Fibroblast of mammary gland (primary cell): Measurements from ENCODE around the gene STXBP4.

Experiments
- DNase-seq: peaks from one replicate; pipeline ENCODE4 v3.0.0-alpha.2; 2010; ENCODE audit warnings: low read depth
- H3K4me3 ChIP-seq: 2 replicates; pipeline ENCODE4 v1.5.1; 2011; ENCODE audit warnings: low read depth, mild to moderate bottlenecking, low read length, moderate library complexity; ENCODE audit not compliant: control insufficient read depth
- TF ChIP-seq, protein P1 (sequence below): conservative IDR thresholded peaks from 2 replicates; pipeline ENCODE4 v1.5.1; 2011; ENCODE audit warnings: low read depth, low read length, inconsistent platforms; ENCODE audit not compliant: control insufficient read depth, insufficient read depth

The STXBP4 gene

DNA sequence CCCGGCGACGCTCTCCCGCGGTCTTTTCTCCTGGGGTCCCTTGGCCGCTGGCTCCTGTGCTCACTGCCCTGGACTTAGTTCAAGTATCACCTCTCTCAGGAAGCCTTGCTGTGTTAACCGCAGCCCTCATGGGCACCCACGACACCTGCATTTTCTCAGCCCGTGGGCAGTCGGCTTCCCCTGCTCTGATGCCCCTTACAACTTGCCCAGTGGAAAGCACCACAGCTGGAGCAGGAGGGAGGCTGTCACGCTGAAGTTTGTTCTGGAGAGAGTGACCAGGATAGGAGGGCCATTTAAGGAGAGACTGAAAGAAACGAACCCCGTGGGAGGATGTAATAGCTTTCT lies 395 bp downstream of the STXBP4 start:
- TF ChIP-seq, protein P1, sequence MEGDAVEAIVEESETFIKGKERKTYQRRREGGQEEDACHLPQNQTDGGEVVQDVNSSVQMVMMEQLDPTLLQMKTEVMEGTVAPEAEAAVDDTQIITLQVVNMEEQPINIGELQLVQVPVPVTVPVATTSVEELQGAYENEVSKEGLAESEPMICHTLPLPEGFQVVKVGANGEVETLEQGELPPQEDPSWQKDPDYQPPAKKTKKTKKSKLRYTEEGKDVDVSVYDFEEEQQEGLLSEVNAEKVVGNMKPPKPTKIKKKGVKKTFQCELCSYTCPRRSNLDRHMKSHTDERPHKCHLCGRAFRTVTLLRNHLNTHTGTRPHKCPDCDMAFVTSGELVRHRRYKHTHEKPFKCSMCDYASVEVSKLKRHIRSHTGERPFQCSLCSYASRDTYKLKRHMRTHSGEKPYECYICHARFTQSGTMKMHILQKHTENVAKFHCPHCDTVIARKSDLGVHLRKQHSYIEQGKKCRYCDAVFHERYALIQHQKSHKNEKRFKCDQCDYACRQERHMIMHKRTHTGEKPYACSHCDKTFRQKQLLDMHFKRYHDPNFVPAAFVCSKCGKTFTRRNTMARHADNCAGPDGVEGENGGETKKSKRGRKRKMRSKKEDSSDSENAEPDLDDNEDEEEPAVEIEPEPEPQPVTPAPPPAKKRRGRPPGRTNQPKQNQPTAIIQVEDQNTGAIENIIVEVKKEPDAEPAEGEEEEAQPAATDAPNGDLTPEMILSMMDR = no peak
- DNase-seq = peak; percentile 26
- H3K4me3 ChIP-seq = peak overlapping the region; percentile 85

DNA sequence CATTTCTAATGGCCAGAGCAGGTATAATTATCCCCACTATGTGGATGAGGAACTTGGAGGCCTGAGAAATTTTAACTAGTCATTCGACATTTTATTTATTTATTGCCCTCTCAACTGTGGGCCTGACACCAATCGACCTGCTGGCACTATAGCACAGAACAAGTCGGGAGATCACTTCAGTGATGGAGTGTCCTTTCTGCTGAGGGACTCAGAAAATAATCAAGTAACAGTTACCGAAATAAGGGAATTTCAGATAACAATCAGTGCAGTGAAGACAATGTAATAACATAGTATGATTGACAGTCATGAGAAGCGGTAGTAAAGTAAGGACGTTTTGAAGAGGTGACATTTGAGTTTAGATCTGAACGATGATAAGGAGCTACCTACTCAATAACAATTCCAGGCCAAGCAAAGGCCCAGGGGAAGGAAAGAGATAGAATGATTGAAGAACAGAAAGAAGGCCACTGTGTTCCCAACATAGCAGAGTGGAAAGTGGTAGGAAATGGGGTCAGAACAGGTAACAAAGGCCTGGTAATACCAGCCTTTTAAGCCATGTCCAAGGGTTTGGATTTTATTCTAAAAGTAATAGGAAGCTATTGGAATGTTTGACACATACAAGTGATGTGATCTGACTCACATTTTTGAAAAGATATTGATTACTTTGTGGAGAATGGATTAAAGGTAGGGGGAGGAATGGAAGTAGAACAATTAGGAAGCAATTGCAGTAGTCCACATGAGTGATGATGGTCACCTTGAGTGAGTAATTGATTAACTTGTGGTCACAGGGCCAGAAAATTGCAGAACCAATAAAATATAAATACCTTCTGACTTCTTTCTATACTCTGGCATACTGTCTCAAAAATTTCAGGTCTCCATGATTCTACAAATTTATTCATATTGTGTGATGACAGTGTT lies 1.4 kb downstream of the STXBP4 start:
- peak overlapping the region; percentile 85 for H3K4me3 ChIP-seq
- TF ChIP-seq, protein P1 = no peak
- DNase-seq = no peak

DNA sequence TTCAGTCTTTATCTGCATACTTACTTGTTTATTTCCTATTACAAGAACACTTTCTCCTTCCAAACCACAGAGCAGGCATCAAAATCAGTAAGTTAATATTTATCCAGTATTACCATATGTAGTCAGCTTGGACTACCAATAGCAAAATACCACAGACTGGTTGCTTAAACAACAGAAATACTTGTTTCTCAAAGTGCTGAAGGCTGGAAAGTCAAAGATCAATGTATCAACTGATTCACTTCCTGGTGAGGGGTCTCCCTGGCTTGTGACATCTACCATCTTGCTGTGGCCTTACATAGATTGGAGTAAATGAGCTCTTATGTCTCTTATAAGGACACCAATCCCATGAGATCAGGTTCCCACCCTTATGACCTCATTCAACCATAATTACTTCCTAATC lies 2.6 kb downstream of the STXBP4 start:
- TF ChIP-seq, protein P1 = no peak
- DNase-seq = no peak
- no peak overlapping the region for H3K4me3 ChIP-seq

DNA sequence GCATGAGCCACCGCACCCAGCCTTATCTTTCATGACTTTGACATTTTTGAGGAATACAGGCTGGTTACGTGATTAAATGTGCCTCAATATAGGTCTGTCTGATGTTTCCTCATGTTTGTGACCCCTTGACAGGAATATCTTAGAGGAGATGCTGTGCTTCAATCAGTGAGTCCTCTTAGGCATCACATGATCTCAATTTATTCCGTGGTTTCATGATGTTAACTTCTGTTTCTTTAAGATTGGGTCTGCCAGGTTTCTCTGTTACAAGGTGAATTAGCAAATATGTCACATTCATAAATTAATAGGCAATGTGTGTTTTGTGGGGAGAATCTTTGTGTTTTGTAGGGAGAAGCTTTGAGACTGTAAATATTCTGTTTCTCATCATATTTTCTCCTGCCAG lies 3.3 kb downstream of the STXBP4 start:
- no peak overlapping the region for H3K4me3 ChIP-seq
- TF ChIP-seq, protein P1 = no peak
- no peak for DNase-seq

DNA sequence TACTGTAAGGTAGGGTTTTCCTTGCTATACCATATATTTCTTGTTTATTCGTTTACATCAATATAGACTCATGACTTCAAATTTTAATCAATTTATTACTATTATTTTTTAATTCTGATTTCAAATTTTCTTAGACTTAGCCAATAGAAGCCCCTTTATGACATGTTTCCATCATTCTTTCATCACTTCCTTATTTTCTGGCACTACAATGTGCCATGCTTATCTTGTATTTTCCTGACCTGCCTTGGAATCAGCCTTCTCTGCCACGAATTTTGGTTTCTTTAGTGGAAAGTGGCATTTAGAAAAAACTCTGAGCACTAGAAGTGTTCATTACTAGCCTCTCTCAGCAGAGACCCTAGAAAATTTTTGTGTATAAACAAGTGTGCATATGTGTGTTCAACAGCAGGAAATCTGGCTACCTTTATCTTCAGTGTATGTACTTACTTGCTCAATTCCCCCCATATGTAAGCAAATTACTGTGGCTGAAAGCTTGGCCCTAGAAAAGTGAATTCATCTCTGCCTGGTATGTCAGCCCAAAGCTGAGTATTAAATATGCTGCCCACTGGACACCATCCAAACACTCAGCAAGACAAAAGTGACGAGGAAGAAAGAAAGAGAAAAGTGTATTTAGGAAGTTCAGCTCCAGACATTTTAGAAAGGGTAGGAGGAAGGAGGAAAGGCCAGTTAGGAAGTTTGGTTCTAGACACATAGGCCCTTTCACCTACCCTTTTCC lies 4.0 kb downstream of the STXBP4 start:
- DNase-seq = no peak
- TF ChIP-seq, protein P1 = no peak
- no peak overlapping the region for H3K4me3 ChIP-seq

DNA sequence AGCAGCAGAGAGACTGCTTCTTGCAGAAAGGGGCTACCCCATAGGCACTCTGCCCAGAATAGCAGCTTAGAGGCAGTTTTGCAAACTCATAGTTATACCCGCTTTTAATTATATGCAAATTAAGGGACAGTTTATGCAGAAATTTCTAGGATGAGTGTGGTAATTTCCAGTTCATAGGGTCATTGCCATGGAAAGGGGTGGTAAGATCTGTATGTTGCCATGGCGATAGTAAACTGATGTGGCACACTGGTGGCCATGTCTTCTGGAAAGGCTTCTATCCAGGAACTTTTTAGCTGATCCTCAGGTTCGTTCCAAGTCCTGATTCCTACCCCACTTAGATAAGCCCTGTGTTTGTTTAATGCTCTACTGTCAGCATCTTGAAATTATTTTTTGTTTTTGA lies 6.2 kb downstream of the STXBP4 start:
- H3K4me3 ChIP-seq = no peak overlapping the region
- DNase-seq = no peak
- TF ChIP-seq, protein P1 = no peak
